Activated T-cell treated with anti-CD3 and anti-CD28 coated beads for 48 hours (primary cell): ENCODE measurements around the gene HTR1D.
"Not testable (repeated sequence)": the region's sequence is repeated elsewhere in the genome, so short reads cannot be mapped to it uniquely, and the experiment has no call there.

Source experiments
- DNase-seq: peaks from one replicate; pipeline ENCODE4 v3.0.0-alpha.2; 2020; ENCODE audit warnings: low read depth

Gene HTR1D, protein sequence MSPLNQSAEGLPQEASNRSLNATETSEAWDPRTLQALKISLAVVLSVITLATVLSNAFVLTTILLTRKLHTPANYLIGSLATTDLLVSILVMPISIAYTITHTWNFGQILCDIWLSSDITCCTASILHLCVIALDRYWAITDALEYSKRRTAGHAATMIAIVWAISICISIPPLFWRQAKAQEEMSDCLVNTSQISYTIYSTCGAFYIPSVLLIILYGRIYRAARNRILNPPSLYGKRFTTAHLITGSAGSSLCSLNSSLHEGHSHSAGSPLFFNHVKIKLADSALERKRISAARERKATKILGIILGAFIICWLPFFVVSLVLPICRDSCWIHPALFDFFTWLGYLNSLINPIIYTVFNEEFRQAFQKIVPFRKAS

DNA sequence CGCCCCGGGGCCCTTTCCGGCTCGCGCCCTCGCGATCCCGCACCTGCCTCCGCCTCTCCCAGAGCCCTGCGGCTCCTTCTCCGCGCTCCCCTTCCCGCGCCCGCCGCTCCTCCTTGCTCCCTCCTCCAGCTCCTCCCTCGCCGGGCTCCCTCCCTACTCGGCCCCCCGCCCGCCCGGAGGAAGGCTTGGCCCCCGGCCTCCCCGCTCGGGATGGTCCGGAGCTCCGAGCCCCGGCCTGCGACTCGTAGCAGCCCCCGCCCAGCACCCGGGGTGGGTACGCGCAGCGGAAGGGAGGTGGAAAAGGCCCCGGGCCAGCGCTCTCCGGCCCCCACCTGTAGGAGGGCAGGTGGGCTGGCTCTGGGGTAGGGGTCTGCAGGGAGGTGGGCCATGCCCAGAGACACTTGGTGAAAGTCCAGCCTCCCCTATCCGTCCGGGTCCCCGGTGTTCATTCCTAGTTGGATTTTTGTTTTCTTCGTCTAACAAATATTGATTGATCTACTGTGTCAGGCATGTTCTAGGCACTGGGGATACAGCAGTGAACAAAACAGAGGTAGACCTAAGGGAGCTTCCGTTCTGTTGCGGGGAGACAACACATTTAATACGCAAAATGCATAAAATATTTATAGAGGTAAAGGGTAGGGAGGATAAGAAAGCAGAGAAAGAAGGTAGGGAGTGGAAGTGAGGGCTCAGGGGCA is at the start of gene HTR1D:
HTR1D (minus strand) TSS at position 82 of the 695 bp plus-strand sequence. CDS start 23,283 bp downstream, outside the sequence.
- DNase-seq = peak; percentile 3

- DNase-seq = no peak
These were observed 46.1 kb upstream of the HTR1D start for GRCh38 chr1:23263380-23263887.

DNA sequence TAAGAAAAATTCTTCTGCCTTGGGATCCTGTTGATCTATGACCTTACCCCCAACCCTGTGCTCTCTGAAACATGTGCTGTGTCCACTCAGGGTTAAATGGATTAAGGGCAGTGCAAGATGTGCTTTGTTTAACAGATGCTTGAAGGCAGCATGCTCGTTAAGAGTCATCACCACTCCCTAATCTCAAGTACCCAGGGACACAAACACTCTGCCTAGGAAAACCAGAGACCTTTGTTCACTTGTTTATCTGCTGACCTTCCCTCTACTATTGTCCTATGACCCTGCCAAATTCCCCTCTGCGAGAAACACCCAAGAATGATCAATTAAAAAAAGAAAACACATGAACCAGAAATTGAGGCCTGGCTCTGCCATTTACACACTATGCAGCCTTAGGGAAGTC is 40.8 kb upstream of the HTR1D start:
- DNase-seq = not testable (repeated sequence)

DNA sequence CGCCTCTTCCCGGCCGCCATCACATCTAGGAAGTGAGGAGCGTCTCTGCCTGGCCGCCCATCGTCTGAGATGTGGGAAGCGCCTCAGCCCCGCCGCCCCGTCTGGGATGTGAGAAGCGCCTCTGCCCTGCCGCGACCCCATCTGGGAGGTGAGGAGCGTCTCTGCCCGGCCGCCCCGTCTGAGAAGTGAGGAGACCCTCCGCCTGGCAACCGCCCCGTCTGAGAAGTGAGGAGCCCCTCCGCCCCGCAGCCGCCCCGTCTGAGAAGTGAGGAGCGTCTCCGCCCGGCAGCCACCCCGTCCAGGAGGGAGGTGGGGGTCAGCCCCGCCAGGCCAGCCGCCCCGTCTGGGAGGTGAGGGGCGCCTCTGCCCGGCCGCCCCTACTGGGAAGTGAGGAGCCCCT is 40.1 kb upstream of the HTR1D start:
- DNase-seq = not testable (repeated sequence)

DNA sequence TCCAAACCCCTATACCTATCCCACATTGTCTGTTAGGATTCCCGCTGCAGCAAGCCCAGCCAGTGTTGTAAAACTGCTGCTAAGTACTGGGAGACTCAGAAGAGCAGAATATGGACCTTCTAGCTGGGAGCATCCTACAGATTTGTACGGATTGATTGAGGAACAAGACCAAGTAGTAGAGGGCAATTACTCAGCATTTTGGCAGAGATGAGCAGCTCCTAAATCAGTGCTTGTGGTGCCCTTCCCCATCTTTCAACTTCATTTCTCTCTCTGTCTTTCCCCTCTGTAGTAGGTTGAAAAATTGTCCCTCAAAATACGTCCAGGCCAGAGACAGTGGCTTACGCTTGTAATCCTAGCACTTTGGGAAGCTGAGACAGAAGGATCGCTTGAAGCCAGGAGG is 37.3 kb upstream of the HTR1D start:
- no peak for DNase-seq

GRCh38 chr1:23251812-23252211 is 34.5 kb upstream of the HTR1D start:
- DNase-seq = no peak

GRCh38 chr1:23249787-23250454 is 32.6 kb upstream of the HTR1D start:
- no peak for DNase-seq

GRCh38 chr1:23247276-23247675 is 30.0 kb upstream of the HTR1D start:
- no peak for DNase-seq

DNA sequence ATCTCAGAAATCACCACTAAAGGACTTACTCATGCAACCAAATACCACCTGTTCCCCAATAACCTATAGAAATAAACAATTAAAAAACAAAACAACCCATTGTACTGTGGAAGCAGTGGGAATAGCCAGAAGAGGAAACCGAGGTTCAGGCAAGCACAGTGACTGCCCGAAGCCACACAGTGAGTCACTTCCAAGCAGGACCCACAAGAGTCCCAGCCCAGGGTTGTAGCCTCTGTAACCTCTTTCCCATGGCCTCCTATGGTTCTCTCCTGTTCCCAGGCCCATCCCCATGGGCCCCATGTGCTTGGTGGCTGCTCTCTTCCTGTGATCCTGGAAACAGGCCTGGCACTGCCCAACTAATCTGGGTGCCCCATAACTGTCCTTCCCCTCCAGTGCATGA is 29.0 kb upstream of the HTR1D start:
- DNase-seq = no peak

GRCh38 chr1:23244256-23244761 is 27.0 kb upstream of the HTR1D start:
- no peak for DNase-seq

DNA sequence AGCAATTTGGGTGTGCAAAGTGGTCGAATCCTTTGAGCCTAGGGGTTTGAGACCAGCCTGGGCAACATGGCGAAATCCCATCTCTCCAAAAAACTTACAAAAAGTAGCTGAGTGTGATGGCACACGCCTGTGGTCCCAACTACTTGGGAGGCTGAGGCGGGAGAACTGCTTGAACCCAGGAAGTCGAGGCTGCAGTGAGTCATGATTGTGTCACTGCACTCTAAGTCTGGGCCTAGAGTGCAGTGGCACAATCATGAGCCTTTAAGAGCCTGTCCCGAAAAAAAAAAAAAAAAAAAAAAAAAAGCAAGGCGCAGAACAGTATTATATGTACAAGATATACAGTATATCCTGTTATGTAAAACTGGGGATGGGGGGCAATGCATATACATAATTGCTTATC is 25.1 kb upstream of the HTR1D start:
- DNase-seq = no peak

- DNase-seq = no peak
These were observed 22.5 kb upstream of the HTR1D start for GRCh38 chr1:23239638-23240295.

- DNase-seq = no peak
These were observed 21.3 kb upstream of the HTR1D start for GRCh38 chr1:23238565-23238964.

DNA sequence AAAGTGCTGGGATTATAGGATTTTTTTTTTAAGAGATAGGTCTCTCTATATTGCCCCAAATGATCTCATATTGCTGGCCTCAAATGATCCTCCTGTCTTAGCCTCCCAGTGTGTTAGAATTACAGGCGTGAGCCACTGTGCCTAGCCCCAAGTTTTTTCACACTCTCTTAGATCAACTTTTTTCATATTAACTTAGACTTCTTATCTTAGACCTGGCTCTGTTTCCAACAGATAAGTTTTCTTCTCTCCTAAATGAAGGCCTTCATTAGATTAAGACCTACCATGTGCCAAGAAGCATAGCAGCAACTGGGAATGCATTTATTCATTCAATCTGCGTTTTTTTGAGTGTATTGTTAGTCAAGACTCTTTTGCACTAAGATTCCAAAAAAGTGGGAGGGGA is 20.2 kb upstream of the HTR1D start:
- no peak for DNase-seq

- no peak for DNase-seq
These were observed 10.5 kb upstream of the HTR1D start for GRCh38 chr1:23227806-23228205.

DNA sequence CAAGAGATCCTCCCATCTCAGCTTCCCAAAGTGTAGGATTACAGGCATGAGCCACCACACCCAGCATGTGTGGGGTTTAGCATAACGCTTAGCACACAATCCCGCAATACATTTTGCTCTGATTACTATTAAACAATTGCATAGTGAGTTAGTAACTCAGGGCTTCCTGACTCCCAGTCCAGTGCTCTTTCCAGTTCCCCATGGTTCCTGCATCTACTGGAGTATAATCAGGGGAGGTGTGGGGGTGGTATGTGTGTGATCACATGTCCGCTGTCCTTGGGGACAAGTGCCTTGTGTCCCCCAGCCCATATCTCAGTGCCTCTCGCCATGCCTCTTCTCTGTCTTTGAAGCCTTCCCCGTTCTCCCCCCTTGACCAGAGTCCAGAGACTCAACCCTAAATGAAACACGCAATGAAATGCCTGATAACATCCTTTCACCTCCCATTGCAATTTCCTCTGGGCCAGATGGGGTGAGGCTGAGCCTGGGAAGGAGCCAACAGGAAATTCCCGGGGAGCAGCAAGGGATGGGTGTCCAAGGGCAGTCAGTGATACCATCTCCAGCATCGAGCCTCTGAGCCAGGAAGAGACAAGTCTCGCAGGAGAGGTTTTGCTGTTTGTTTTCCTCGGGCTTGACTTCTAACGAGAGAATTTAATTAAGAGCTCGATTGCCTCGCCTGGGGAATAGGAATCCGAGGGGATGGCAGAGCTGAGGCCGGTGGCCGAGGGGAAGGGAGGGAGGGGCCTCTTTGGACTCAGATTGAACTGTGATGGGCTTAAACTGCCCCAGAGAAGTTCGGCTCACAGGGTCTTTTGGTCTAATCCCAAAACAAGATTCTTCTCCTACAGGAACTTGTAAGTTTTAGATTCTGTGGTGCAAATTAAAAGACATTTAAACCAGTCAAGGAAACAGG is 7.7 kb upstream of the HTR1D start:
- DNase-seq = no peak

GRCh38 chr1:23223963-23224362 is 6.7 kb upstream of the HTR1D start:
- DNase-seq = not testable (repeated sequence)

DNA sequence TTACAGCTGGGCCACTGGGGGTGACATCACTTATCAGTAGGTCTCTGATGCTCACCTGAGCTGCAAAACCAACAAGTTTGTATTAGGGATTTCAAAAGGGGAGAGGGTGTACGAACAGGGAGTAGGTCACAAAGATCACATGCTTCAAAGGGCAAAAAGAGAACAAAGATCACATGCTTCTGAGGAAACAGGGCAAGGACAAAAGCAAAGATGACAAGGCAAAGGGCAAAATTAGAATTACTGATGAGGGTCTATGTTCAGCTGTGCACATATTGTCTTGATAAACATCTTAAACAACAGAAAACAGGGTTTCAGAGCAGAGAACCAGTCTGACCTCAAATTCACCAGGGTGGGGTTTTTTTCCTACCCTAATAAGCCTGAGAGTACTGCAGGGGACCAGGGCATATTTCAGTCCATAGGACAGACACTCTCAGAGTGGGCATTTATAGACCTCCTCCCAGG is 6.2 kb upstream of the HTR1D start:
- not testable (repeated sequence) for DNase-seq

DNA sequence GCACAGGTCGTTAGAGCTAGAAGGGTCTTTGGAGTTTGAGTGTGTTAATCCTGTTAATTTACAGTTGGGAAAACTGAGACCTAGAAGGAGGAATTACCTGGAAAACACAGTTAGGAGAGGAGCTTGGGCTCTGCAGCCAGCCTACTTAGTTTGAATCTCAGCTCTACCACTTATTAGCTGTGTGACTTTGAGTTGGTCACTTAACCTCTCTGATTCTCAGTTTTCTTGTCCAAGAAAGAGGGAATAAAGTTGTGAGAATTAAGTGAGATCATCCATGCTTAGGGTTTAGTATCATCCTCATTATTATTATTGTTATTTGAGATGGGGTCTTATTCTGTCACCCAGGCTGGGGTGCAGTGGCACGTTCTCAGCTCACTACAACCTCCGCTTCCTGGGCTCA is 5.4 kb upstream of the HTR1D start:
- DNase-seq = no peak

GRCh38 chr1:23222331-23222730 is 5.0 kb upstream of the HTR1D start:
- no peak for DNase-seq

DNA sequence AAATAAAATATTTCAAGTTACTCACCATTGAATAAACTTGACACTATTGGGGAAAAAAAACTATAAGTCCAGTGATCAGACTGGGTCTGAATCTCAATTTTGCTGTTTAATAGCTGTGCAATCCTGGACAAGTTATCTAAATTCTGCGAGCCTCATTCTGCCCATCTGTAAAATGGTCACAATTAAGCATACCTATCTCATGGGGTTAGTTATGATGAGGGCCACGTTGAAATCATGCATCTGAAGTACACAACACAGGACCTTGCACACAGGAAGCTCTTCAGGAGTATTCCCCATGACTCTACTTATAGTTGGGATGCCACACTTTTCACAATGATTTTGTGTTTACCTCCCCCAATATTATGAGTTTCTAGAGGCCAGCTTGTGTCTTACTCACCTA is 3.8 kb upstream of the HTR1D start:
- DNase-seq = no peak
